Activated CD8-positive, alpha-beta memory T cell treated with anti-CD3 and anti-CD28 coated beads, Interleukin-2, amount 50 U/mL, for 24 hours (primary cell): ENCODE data around the gene NEK1.
"Not testable (repeated sequence)": the region's sequence is repeated elsewhere in the genome, so short reads cannot be mapped to it uniquely, and the experiment has no call there.

Experiments used
- DNase-seq: peaks from one replicate; pipeline ENCODE4 v3.0.0-alpha.2; 2020; ENCODE audit errors: extremely low read depth

NEK1 gene

GRCh38 chr4:169427727-169428126 is 184.7 kb downstream of the NEK1 start:
- DNase-seq, result not testable (repeated sequence)

GRCh38 chr4:169420291-169420690 is 192.1 kb downstream of the NEK1 start:
- no peak for DNase-seq

DNA sequence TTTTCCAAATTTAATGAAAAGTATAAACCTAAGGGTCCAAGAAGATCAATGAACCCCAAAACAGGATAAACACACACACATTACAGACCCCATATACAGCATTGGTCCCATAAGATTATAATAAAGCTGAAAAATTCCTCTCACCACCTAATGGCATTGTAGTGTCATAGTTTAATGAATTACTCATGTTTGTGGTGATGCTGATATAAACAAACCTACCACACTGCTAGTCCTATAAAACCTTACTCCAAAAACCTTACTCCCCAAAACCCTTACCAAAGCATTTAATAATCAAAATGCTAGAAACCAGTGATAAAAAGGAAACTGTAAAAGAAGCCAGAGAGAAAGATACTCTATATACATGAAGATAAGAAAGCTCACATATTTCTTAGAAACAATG is 193.5 kb downstream of the NEK1 start:
- no peak for DNase-seq

DNA sequence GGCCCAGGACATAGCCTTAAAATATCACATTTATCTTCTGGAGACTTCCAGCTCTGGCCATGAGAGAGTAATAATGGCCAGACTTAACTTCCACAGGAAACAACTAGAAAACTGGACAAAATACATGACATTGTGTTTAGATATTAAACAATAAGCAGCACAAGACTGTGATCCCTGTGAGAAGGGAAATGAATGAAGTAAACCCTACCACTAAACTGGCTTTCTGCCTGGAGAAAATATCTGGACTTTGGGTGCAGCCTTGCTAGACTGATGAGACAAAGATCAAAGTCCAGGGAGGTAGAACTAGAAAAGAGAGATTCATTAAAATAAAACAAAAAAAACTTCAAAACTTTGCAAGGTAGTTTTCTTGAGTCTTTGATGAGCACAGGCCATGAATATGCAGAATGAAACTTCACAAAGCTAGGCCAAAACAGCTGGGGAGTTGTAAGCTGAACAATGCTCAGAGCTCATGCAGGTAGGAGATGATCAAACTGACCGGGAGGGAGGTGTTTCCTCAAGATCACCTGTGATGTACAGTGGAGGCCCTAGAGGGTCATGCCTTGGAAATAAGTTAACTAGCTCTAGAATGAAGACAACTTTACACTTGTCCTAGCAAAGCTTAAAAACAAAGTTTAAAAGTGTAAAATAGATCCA is 194.6 kb downstream of the NEK1 start:
- DNase-seq, result no peak

GRCh38 chr4:169416997-169417396 is 195.4 kb downstream of the NEK1 start:
- no peak for DNase-seq

- DNase-seq, result no peak
Observed at GRCh38 chr4:169416461-169416860, 195.9 kb downstream of the NEK1 start.

DNA sequence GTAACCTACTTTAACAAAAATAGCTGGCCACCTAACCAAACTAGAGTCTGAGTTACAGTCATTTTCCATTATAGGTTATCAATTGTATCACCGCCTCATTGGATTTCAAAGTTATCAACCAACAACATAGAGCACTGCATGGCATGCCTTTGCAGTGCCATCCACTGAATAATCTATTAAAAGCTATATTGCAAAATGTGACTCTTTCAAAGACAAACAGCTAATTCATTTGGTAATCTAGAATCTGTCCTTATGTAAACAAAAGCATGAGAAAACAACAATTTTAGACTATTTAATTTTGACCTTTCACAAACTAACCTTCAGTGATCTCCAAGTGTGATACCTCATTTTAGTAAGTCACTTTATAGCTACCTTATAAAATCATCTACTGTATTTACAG is 197.5 kb downstream of the NEK1 start:
- DNase-seq, result no peak

- no peak for DNase-seq
Observed at GRCh38 chr4:169412046-169412445, 200.3 kb downstream of the NEK1 start.

DNA sequence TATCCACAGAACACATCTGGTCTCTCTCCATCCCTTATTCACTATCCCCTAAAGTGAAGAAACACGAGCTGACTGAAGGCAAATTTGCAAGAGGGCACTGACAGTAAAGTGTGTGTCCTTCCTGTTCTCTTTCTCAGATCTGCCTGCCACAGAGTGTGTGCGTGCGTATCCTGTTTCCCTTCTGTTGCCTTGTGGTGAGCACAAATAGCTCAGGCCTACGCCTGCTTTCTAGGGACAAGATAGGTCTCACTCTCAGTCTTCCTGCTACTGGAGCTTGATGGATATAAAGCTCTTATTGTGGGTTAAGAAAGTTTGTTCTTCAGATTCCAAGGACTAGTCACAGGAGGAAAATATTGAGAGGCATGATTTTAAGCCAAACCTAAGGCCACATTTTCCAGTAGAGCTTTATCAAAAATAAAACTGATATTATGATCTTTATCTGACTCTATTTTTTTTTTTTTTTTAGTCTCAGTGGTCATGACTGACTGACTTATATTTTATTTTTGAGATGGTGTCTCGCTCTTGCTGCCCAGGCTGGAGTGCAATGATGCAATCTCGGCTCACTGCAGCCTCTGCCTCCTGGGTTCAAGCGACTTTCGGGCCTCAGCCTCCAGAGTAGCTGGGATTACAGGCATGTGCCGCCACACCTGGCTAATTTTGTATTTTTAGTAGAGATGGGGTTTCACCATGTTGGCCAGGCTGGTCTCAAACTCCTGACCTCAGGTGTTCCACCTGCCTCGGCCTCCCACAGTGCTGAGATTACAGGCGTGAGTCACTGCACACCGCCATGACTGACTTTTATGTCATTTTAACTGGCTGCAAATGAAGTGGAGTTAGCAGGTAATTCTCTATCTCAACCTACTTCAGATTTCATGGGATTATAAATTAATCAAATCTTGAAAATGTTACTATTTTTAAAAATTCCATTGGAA is 201.3 kb downstream of the NEK1 start:
- DNase-seq, result no peak

DNA sequence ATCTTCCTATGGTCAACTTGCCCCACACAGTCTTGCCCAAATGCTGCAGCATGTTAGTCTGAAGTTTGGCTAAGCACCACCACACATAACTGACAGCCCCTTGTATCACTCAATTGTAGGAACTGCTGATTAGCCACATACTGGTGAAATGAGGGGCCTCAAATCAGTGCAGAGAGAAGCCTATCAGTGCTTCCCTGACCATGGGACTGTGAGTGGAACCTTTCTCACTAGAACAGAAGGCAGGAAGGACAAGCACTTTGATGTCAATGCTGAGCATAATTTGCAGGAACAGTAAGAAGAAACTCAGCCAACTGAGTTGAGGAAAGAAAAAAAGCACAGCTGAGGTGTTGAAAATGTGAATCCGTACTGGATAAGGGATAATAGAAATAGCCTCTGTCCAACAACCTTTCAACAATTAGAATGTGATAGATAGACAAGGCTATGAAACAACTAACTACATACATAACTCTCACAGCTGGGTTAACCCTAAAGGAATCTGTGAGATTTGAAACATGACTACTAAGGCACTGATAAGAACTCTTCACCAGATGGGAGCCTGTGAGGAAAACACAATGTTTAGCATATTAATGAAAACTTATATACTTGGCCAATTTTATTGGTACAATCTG is 205.1 kb downstream of the NEK1 start:
- no peak for DNase-seq

- no peak for DNase-seq
Observed at GRCh38 chr4:169404960-169405359, 207.4 kb downstream of the NEK1 start.

DNA sequence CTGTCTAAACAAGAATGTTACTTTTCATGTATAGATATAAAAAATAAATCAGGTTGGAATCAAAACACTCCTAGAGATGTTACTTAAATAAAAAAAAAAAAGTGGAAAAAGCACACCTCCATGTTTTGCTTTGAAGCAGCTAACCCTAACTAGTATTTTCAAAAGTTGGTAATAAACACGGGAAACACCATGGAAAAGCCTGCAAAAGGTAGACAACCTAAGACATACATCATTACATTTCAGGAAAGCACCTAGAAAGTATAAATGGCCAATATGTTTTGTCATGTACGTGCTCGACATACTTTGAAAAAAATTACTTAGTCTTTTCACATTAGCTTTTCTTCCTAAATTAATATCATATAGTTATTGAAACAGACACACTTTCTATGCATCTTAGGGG is 211.6 kb downstream of the NEK1 start:
- no peak for DNase-seq

DNA sequence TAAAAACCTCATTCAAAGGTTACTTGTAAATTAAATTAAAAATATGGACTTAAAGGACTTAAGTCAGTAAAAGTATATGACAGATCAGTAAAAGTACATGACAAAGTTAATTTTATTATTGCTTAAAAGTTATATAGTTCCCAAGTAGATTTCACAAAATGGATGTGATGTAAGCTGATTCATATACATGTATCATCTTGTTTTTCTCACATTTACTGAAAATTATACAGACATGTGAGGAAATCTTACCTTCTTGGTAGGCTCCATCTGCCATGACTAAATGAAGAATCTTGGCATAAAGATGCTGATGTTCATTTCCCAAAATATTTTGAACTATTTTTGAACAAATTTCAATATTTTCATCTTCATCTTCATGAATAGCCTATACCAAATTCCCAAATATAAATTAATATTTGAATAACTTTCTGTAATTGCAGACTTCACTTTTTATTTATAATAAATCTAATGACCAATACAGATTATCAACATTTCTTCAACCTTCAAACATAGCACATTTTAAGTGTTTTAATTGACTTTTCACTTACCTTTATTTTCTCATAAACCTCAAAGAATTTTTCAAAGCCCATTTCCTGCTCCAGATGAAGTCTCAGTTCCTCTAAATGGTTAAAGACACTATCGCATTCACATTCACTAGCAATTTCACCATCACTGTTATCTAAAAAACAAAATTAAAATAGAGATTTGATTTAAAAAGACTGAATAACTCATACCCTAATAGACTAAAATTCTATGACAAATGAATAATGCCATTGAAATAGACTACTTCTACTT is 212.2 kb downstream of the NEK1 start:
- no peak for DNase-seq

GRCh38 chr4:169398316-169398715 is 214.1 kb downstream of the NEK1 start:
- DNase-seq, result no peak

DNA sequence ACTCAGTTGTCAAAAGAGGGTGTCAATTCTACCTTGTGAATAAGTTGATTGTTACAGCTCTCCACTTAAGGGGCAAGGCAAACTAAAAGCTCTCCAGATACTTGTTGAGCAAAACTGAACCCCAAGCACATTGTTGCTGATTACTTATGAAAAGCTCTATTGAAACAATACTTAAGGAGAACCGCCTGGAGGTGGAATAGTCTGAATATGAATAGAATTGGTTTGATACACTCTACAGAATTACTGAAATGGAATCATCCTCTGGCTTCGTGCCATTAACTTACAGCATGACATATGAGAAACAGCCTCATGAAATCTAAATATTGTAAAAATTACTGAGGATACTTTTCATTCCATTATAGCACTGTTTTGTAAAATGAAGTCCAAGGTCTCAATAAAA is 214.6 kb downstream of the NEK1 start:
- no peak for DNase-seq

- DNase-seq, result no peak
Observed at GRCh38 chr4:169385376-169385775, 227.0 kb downstream of the NEK1 start.

GRCh38 chr4:169384779-169385178 is 227.6 kb downstream of the NEK1 start:
- no peak for DNase-seq

GRCh38 chr4:169383724-169384123 is 228.7 kb downstream of the NEK1 start:
- DNase-seq, result no peak

- DNase-seq, result no peak
Observed at GRCh38 chr4:169379688-169380087, 232.7 kb downstream of the NEK1 start.

DNA sequence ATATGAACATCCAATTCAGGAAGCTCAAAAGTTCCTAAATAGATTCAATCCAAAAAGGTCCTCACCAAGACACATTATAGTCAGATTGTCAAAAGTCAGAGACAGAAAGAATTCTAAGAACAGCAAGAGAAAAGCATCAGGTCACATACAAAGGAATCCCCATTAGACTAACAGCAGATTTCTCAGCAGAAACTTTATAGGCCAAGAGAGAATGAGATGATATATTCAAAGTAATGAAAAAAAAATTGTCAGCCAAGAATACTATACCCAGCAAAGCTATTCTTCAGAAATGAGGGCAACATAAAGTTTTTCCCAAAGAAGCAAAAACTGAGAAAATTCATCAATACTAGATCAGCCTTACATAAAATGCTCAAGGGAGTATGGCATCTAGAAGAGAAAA is 235.0 kb downstream of the NEK1 start:
- DNase-seq, result no peak

DNA sequence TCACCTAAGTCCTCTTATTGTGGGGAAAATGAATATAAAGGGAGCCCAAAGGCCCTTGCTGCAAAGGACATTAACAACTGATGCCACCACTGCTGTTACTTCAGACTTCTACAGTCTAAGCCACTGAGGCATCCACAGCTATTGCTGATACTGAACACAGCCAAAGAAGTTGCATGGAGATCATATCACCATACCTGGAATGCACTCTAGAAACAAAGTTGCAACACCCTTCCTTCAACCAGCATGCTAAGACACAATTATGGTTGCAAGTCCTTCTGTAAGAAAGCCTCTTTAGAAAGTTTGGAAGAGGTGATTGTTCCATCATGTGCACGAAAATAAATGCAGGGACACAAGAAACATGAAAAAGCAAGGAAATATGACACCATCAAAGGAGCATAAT is 236.0 kb downstream of the NEK1 start:
- no peak for DNase-seq

- DNase-seq, result no peak
Observed at GRCh38 chr4:169372791-169373190, 239.6 kb downstream of the NEK1 start.
